Measurements from ENCODE around the gene DUSP18. TPM values are rescaled to one million over a fixed set of nuclear protein-coding genes. Genes with fewer than 3 reads are reported as not detected.

Gene DUSP18
- total and polyA plus RNA-seq, 2 of the 4 experiments (the other 2 are of a cell fraction), result 14.9 TPM

DNA sequence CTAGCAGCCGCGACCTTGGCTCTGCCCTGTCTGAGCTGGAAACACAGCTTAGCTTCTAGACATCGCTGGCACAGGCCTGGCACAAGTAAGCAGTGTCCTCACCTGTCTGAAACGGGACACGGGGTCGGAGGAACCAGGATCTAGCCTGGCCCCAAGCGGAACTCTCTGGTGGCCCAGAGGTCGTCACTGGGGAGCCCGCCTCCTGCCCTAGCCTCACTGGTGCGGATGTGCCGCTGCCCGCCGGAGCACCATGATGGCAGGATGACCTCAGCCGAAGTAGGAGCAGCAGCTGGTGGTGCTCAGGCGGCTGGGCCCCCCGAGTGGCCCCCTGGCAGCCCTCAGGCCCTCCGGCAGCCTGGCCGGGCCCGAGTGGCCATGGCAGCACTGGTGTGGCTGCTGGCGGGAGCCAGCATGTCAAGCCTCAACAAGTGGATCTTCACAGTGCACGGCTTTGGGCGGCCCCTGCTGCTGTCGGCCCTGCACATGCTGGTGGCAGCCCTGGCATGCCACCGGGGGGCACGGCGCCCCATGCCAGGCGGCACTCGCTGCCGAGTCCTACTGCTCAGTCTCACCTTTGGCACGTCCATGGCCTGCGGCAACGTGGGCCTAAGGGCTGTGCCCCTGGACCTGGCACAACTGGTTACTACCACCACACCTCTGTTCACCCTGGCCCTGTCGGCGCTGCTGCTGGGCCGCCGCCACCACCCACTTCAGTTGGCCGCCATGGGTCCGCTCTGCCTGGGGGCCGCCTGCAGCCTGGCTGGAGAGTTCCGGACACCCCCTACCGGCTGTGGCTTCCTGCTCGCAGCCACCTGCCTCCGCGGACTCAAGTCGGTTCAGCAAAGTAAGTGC, 31.2 kb downstream of the DUSP18 start:
- peak overlapping the region; percentile 69; the same call in 1 of the 2 replicates for H2BK120ac ChIP-seq (ENCODE audit: low read depth, low read length)
- peak overlapping the region; percentile 26 to 84; a peak in 3 of 4 replicates for H4K8ac ChIP-seq (ENCODE audit: low read depth in 2 of 2, low read length in 2 of 2)
- no TSS peak for BruUV-seq (replicated peaks)
- in situ Hi-C loops (cut with MboI; ENCODE audit: low sequenced_read_pairs) (loop anchor here (10.0 kb wide), 1 partner anchor 288 kb away; no protein-coding TSS in a partner anchor), intact Hi-C loops (cut with micrococcal nuclease) (no loop called here), dilution Hi-C loops (cut with HindIII; ENCODE audit: low sequenced_read_pairs, unreplicated experiment) (no loop called here)
- peak overlapping the region; percentile 66 for H2BK5ac ChIP-seq (ENCODE audit: low read depth, low read length, poor library complexity, severe bottlenecking)
- H3K9me3 ChIP-seq (ENCODE audit: control insufficient read depth, insufficient read depth, low read length), result no peaks in the 10 kb centered on the region
- POLR2A ChIA-PET (ENCODE audit: unreplicated experiment), result no interaction called here
- peak overlapping the region; percentile 89 for H2AK5ac ChIP-seq (ENCODE audit: low read depth, low read length)
- H3K4me1 ChIP-seq (ENCODE audit: control insufficient read depth, insufficient read depth, low read length), result peaks cover 21% of the 10 kb centered on the region
- ATAC-seq (ENCODE audit: low read depth) (no peak), DNase-seq (no peak)
- H3K14ac ChIP-seq (replicated peaks; ENCODE audit: low read depth, low read length), result peak overlapping the region; percentile 97
- H2BK20ac ChIP-seq (ENCODE audit: low read depth, low read length), result no peak overlapping the region
- no peaks in the 10 kb centered on the region for H3K36me3 ChIP-seq (ENCODE audit: control insufficient read depth, insufficient read depth, low read length)
- TF ChIP-seq SMC3 (IDR thresholded peaks at IDR 0.05; ENCODE audit: low read depth, low read length) (no peak), POLR2A (IDR thresholded peaks at IDR 0.05; ENCODE audit: low read depth, low read length) (no peak), MXI1 (IDR thresholded peaks at IDR 0.05; ENCODE audit: borderline replicate concordance, low read depth, low read length) (no peak), FOS (IDR thresholded peaks at IDR 0.05; ENCODE audit: low read depth, low read length) (no peak), RCOR1 (IDR thresholded peaks at IDR 0.05; ENCODE audit: insufficient replicate concordance, low read length) (no peak)
- WGBS, 2 experiments (ENCODE audit: extremely low coverage in 2 of 2, insufficient read length in 1 of 2), result 47% methylated on average over 23 of the region's 45 CpGs; no CpG with 5 or more reads in 1 of the 2 experiments
- peak overlapping the region; percentile 98 for H3K4me2 ChIP-seq (ENCODE audit: low read depth, low read length)
- peaks cover 23 to 34% of the 10 kb centered on the region in 2 experiments for H3K79me1 ChIP-seq (ENCODE audit: low read depth in 1 of 2, low read length in 2 of 2)
- H3K27me3 ChIP-seq (ENCODE audit: control insufficient read depth, insufficient read depth, low read length), result no peaks in the 10 kb centered on the region
- peak overlapping the region; percentile 37; the same call in 1 of the 2 replicates for H4K5ac ChIP-seq (ENCODE audit: low read depth, low read length)
- CTCF ChIA-PET, result interaction anchor here (0.5 to 3.9 kb wide), 2 partner anchors 119 to 283 kb away, joined by 3 to 45 read pairs; no protein-coding TSS in a partner anchor
- no peak overlapping the region for H2BK15ac ChIP-seq (ENCODE audit: low read depth, low read length)
- H3K9me1 ChIP-seq (ENCODE audit: insufficient read depth, low read length), result peaks cover 14% of the 10 kb centered on the region
- H2AK9ac ChIP-seq (replicated peaks; ENCODE audit: low read depth, low read length, poor library complexity), result peak overlapping the region; percentile 94
- peak overlapping the region; percentile 58; the same call in 1 of the 2 replicates for H4K91ac ChIP-seq (ENCODE audit: insufficient read depth, low read depth, low read length)
- H2AFZ ChIP-seq (replicated peaks; ENCODE audit: low read length, poor library complexity), result peak overlapping the region; percentile 96
- H3K27ac ChIP-seq (ENCODE audit: insufficient read depth, low read length), result peak overlapping the region; percentile 31; the same call in 1 of the 2 replicates
- 0 out of 2 replicates have a peak overlapping the region, but pooled peaks have one; percentile 10 for H3K18ac ChIP-seq (ENCODE audit: low read depth, low read length)
- H3K4me3 ChIP-seq (ENCODE audit: insufficient read depth, low read depth, low read length), result peak overlapping the region; percentile 62
- H4K20me1 ChIP-seq (ENCODE audit: insufficient read depth, low read length), result no peaks in the 10 kb centered on the region
- H3K56ac ChIP-seq (ENCODE audit: extremely low read depth, insufficient read depth, low read length), result no peak overlapping the region; the same call in 1 of the 2 replicates
- peak overlapping the region; percentile 77 for H3K4ac ChIP-seq (ENCODE audit: low read depth, low read length)
- H3K23ac ChIP-seq (ENCODE audit: low read depth, low read length), result peak overlapping the region; percentile 98
- peak overlapping the region; percentile 61 for H3K9ac ChIP-seq (ENCODE audit: low read depth, low read length)
